SK-N-SH (cell line): ENCODE data around the gene FBXO36.
"Not testable (repeated sequence)": the region's sequence is repeated elsewhere in the genome, so short reads cannot be mapped to it uniquely, and the experiment has no call there.

Experiments
- CTCF ChIP-seq: fragments of 200-600 bp; sonication (generic); IDR thresholded peaks from 2 replicates; pipeline ENCODE4 v1.6.1; 2017; ENCODE audit warnings: antibody characterized with exemption, mild to moderate bottlenecking, moderate library complexity
- IRF3 ChIP-seq: fragments of 150-350 bp; IDR thresholded peaks from 2 replicates; pipeline ENCODE4 v1.6.1; 2016; ENCODE audit warnings: mild to moderate bottlenecking, low read depth, low read length
- JUND ChIP-seq: IDR thresholded peaks from 2 replicates; pipeline ENCODE4 v1.4.0; 2012
- SMC3 ChIP-seq: IDR thresholded peaks from 2 replicates; pipeline ENCODE4 v1.6.1; 2012; ENCODE audit warnings: low read depth, low read length, improper control_type of control experiment

- not testable (repeated sequence) for TF ChIP-seq JUND, IRF3, SMC3, CTCF
Observed at GRCh38 chr2:229900514-229900913, 21.8 kb upstream of the FBXO36 start.
